ENCODE results near the gene MICA.
"Not testable (repeated sequence)": the region's sequence is repeated elsewhere in the genome, so short reads cannot be mapped to it uniquely, and the experiment has no call there.

MICA gene

GRCh38 chr6:31414148-31414770 is 10.9 kb downstream of the MICA start:
- DNase-seq (ENCODE audit: low spot score) = not testable (repeated sequence)

GRCh38 chr6:31414771-31415265 is 11.4 kb downstream of the MICA start:
- DNase-seq (ENCODE audit: low spot score) = no peak

- no peak for DNase-seq (ENCODE audit: low spot score)
These were observed 13.1 kb downstream of the MICA start for GRCh38 chr6:31416394-31417014.

- no peak for DNase-seq (ENCODE audit: low spot score)
These were observed 14.9 kb downstream of the MICA start for GRCh38 chr6:31418251-31418650.

GRCh38 chr6:31419842-31420241 is 16.4 kb downstream of the MICA start:
- no peak for DNase-seq (ENCODE audit: low spot score)

DNA sequence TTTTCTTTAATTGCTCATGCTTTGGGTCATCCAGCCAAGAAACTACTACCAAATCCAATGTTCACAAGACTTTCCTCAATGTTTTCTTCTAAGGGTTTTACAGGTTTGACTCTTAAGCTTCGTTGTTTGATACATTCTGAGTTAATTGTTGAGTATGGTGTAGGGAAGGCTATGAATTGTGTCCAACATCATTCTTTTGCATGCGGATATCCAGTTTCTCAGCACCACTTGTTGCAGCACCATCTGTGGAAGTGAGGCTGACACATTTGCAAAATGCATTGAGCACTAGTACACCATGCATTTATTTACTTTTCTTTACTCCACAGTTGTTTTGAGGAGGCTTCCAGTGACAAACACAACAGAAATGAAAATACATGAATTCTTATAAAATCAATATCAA is 17.2 kb downstream of the MICA start:
- no peak for DNase-seq (ENCODE audit: low spot score)

DNA sequence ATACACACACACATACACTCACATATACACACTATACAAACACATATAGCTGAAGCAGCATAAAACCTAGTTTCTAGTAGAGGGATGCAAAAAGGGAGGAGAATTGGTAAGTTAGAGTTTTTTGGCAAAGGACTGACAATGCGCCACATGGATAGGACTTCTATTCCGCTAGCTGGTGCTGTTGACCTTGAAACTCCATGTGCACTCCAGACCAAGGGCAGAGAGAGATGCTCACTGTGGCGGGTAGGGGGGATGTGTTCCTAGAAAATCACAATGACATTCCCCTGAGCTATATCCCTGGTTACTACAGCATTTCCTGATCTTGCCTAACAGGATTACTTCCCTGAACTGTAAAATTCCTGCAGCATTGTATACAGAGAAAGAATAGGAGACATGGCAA is 19.2 kb downstream of the MICA start:
- no peak for DNase-seq (ENCODE audit: low spot score)

DNA sequence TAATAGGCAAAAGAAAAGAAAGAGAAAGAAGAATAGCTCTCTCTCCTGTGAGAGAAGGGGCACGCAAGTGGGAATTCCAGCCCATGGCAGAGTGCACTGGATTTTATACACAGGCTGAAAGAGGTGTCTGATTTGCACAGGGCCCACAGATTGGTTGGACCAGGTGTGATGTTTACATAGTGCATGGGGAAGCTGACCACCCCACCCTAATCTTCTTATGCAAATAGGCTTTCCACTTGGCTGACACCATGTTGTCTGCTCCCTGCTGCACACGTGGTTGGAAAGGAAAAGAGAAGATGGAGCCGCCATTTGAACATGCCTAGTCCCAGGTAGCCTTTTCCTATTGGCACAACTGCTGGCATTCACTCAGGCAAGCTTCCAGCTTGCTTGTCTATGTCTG is 20.2 kb downstream of the MICA start:
- DNase-seq (ENCODE audit: low spot score) = no peak

DNA sequence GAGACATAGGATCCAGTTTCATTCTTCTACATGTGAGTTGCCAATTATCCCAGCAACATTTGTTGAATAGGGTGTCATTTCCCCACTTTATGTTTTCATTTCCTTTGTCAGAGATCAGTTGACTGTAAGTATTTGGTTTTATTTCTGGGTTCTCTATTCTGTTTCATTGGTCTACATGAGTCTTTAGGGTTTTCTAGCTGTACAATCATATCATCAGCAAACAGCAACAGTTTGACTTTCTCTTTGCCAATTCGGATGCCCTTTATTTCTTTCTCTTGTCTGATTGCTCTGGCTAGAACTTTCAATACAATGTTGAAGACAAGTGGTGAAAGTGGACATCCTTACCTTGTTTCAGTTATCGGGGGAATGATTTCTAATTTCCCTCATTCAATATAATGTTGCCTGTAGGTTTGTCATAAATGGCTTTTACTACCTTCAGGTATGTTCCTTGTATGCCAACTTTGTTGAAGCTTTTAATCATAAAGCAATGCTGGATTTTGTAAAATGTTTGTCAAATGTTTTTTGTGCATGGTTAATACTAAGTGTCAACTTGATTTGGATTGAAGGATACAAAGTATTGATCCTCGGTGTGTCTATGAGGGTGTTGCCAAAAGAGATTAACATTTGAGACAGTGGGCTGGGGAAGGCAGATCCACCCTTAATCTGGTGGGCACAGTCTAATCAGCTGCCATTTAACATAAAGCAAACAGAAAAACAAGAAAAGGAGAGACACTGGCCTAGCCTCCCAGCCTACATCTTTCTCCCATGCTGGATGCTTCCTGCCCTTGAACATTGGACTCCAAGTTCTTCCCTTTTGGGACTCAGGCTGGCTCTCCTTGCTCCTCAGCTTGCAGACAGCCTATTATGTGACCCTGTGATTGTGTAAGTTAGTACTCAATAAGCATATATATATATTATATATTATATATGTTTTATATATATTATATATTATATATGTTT is 23.3 kb downstream of the MICA start:
- no peak for DNase-seq (ENCODE audit: low spot score)

- no peak for DNase-seq (ENCODE audit: low spot score)
These were observed 27.1 kb downstream of the MICA start for GRCh38 chr6:31430449-31430848.

GRCh38 chr6:31435051-31435450 is 31.7 kb downstream of the MICA start:
- DNase-seq (ENCODE audit: low spot score) = not testable (repeated sequence)

GRCh38 chr6:31438222-31438621 is 34.8 kb downstream of the MICA start:
- DNase-seq (ENCODE audit: low spot score) = no peak

DNA sequence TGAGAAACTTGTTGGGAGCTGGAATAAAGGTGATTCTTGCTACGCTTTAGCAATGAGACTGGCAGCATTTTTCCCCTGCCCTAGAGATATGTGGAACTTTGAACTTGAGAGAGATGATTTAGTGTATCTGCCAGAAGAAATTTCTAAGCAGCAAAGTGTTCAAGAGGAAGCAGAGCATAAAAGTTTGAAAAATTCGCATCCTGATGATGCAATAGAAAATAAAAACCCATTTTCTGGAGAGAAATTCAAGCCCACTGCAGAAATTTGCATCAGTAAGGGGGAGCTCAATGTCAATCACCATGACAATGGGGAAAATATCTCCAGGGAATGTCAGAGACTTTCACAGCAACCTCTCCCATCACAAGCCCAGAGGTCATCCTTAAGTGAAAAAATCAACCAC is 35.3 kb downstream of the MICA start:
- no peak for DNase-seq (ENCODE audit: low spot score)

DNA sequence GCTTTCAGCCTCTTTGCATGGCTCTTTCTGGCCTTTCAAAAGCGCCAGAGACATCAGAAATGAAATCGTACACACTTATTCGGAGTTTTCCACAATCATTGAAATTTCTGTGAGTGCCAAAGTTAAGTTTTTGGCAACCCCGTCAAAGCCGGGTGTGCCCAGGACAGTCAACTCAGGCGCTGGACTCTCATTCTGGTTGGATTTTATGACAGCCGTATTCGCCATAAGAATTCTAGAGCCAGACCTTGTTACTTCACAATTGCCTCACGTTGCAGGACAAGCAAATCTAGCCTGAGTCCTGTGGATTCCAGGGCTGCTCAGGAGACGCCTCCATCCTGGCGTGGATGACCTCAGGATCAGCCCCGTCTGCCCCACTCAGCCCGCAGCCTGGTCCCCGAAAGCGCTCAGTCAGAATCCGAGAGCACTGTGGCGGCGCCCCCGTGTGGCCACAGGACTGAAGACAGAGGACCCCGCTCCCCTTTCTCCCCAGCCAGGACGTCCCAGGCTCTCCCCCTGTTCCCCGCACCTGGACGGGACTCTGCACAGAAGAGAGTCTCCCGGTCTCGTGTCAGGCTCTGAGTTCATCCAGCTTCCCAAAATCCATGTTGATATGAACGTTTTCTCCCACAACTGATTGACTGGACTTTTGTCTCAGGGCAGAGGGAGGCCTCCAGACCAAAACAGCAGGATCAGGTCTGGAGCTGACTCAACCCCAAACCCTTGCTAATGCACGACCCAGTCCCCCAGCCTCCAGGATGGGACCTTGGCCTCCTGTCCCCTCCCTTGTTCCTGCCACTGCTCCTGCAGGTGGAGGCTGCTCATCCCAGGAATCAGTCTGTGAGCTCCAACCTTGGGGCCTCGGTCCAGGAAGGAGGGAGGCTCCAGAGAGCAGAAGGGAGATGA is 38.2 kb downstream of the MICA start:
- DNase-seq (ENCODE audit: low spot score) = peak; percentile 71

GRCh38 chr6:31446481-31446880 is 43.1 kb downstream of the MICA start:
- DNase-seq (ENCODE audit: low spot score) = no peak

DNA sequence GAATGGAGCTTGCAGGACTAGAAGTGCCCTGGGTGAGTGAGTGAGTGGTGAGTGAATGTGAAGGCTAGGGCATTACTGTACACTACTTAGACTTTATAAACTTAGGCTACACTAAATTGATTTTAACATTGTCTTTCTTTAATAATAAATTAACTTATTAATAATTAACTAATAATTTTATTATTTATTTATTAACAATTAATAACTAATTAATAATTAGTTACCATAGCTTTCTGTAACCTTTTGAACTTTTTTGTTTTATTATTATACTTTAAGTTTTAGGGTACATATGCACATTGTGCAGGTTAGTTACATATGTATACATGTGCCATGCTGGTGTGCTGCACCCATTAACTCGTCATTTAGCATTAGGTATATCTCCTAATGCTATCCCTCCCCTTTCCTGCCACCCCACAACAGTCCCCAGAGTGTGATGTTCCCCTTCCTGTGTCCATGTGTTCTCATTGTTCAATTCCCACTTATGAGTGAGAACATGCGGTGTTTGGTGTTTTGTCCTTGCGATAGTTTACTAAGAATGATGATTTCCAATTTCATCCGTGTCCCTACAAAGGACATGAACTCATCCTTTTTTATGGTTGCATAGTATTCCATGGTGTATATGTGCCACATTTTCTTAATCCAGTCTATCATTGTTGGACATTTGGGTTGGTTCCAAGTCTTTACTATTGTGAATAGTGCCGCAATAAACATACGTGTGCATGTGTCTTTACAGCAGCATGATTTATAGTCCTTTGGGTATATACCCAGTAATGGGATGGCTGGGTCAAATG is 43.8 kb downstream of the MICA start:
- DNase-seq (ENCODE audit: low spot score) = not testable (repeated sequence)

GRCh38 chr6:31450751-31451150 is 47.4 kb downstream of the MICA start:
- no peak for DNase-seq (ENCODE audit: low spot score)

DNA sequence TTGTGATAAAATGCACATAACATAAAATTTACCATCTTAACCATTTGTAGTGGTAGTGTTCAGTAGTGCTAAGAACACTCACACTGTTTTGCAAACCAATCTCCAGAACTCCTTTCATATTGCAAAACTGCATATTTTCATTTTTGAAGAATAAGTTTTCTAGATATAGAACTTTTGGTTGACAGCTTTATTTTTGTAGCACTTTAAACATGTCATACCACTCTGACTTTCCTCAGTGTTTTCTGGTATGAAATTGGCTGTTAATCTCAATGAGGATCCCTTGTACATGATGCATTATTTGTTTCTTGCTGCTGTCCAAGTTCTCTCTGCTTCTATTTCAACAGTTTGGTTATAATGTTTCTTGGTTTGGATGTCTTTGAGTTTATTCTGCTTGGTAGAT is 49.5 kb downstream of the MICA start:
- no peak for DNase-seq (ENCODE audit: low spot score)

- no peak for DNase-seq (ENCODE audit: low spot score)
These were observed 49.9 kb downstream of the MICA start for GRCh38 chr6:31453259-31453658.

- not testable (repeated sequence) for DNase-seq (ENCODE audit: low spot score)
These were observed 56.5 kb downstream of the MICA start for GRCh38 chr6:31459864-31460263.
